Stimulated activated CD4-positive, alpha-beta T cell treated with anti-CD3 and anti-CD28 coated beads, Interleukin-15, amount 100 ng/mL, for 48 hours (primary cell): ENCODE measurements around the gene NES.

Source experiments
- DNase-seq, 2 donors: peaks; one replicate each; pipeline ENCODE4 v3.0.0-alpha.2; 2020; ENCODE audit warnings: low read depth in 2 of 2

The NES gene

GRCh38 chr1:156681196-156681960 lies 4.2 kb upstream of the NES start:
- DNase-seq = no peak

- DNase-seq = no peak
Observed at GRCh38 chr1:156680056-156680455, 2.8 kb upstream of the NES start.

- DNase-seq = no peak
Observed at GRCh38 chr1:156677616-156678596, 699 bp upstream of the NES start.

- DNase-seq = no peak
Observed at GRCh38 chr1:156676114-156676819, 940 bp downstream of the NES start.

GRCh38 chr1:156675210-156676113 lies 1.7 kb downstream of the NES start:
- DNase-seq = no peak

GRCh38 chr1:156673387-156674121 lies 3.7 kb downstream of the NES start:
- DNase-seq = no peak

- no peak for DNase-seq
Observed at GRCh38 chr1:156671804-156672203, 5.4 kb downstream of the NES start.

- DNase-seq = no peak
Observed at GRCh38 chr1:156670791-156671190, 6.4 kb downstream of the NES start.

- DNase-seq = no peak
Observed at GRCh38 chr1:156670359-156670758, 6.8 kb downstream of the NES start.

- no peak for DNase-seq
Observed at GRCh38 chr1:156669794-156670193, 7.4 kb downstream of the NES start.

GRCh38 chr1:156668801-156669637 lies 8.2 kb downstream of the NES start:
- DNase-seq = no peak

GRCh38 chr1:156667968-156668709 lies 9.1 kb downstream of the NES start:
- DNase-seq = no peak

GRCh38 chr1:156667610-156667967 lies 9.6 kb downstream of the NES start:
- no peak for DNase-seq

GRCh38 chr1:156666862-156667609 lies 10.2 kb downstream of the NES start:
- no peak for DNase-seq

- no peak for DNase-seq
Observed at GRCh38 chr1:156665539-156665938, 11.7 kb downstream of the NES start.

GRCh38 chr1:156664767-156665411 lies 12.3 kb downstream of the NES start:
- no peak for DNase-seq

GRCh38 chr1:156664046-156664766 lies 13.0 kb downstream of the NES start:
- no peak for DNase-seq
